ENCODE measurements around the gene DYRK4. TPM values are rescaled to one million over a fixed set of nuclear protein-coding genes. Genes with fewer than 3 reads are reported as not detected.
"Not testable (repeated sequence)": the region's sequence is repeated elsewhere in the genome, so short reads cannot be mapped to it uniquely, and the experiment has no call there.

The DYRK4 gene, protein sequence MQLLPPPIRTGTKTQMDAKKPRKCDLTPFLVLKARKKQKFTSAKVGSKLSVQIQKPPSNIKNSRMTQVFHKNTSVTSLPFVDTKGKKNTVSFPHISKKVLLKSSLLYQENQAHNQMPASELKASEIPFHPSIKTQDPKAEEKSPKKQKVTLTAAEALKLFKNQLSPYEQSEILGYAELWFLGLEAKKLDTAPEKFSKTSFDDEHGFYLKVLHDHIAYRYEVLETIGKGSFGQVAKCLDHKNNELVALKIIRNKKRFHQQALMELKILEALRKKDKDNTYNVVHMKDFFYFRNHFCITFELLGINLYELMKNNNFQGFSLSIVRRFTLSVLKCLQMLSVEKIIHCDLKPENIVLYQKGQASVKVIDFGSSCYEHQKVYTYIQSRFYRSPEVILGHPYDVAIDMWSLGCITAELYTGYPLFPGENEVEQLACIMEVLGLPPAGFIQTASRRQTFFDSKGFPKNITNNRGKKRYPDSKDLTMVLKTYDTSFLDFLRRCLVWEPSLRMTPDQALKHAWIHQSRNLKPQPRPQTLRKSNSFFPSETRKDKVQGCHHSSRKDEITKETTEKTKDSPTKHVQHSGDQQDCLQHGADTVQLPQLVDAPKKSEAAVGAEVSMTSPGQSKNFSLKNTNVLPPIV
- 25.1 and 26.1 TPM in 2 replicates for total RNA-seq (2014; rRNA removed; shearing (Covaris generic))

DNA sequence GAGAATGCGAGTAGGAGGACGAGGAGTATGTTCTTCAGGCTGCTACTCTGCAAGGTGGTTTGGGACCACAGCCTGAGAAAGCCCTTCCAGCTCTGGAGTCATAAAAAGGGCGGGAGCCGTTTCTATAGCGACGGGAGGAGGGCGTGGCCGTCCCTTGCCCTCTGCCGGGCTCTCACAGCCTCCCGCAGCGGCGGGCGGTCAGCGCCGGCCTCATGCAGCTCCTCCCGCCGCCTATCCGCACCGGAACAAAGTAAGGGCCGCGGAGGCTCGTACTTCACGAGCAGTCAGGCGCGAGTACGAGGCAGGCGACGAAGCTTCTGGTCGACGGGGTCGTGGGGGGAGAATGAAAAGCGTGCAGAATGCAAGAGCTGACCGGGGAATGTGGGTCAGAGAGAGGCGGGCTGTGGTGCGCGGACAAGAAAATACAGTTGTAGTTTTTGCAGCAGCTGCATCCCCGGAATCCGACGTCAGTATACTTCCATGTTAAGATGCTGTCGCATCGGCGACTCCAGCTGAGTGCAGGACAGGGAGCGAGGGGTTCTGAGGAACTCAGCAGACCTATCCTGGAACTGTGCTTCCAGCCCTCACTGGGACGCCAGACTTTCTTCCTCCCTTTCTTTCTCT is at the start of gene DYRK4:
Gene DYRK4 (plus strand): TSS at position 175 of the 624 bp plus-strand sequence. CDS start 38 bp downstream, at position 213.
- Histone ChIP-seq H3K4me1 (no peaks in the 10 kb centered on the region), H3K27me3 (no peaks in the 10 kb centered on the region), H3K36me3 (peaks cover 40% of the 10 kb centered on the region), H3K9me3 (replicated peaks) (no peaks in the 10 kb centered on the region), H3K27ac (no peak within 1 kb of the TSS), H3K4me3 (no peak within 1 kb of the TSS)
- DNase-seq = no peak

DNA sequence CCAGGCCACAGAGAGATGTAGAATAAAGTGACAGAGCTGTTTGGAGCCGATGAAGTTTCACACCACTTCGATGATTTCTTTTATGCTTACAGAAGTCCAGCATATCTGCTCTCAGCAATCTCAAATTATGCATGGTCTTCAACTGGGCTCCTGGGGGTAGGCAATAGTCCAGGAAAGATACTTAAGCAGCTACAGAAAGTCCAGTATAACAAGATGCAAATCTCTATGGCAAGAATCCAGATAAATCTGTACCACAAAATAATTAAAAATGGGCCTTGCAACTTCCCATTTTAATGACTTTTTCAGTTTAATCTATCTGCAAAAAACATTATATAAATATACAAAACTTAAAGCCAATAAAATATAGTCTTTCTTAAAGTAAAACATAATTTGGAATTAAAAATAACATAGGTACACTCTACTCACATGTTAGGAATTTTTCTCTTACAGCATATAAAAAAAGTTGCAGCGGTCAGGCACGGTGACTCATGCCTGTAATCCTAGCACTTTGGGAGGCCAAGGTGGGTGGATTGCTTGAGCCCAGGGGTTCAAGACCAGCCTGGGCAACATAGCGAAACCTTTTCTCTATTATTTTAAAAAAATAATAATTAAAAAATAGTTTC is 43.8 kb upstream of the DYRK4 start:
- Histone ChIP-seq H3K36me3 (peaks cover 27% of the 10 kb centered on the region), H3K4me3 (no peak overlapping the region), H3K4me1 (peaks cover 7% of the 10 kb centered on the region; the same call in 1 of the 2 replicates), H3K27me3 (no peaks in the 10 kb centered on the region), H3K9me3 (replicated peaks) (peaks cover 3% of the 10 kb centered on the region; the same call in 1 of the 2 replicates), H3K27ac (peak overlapping the region; percentile 63)
- DNase-seq = peak; percentile 38 to 62

DNA sequence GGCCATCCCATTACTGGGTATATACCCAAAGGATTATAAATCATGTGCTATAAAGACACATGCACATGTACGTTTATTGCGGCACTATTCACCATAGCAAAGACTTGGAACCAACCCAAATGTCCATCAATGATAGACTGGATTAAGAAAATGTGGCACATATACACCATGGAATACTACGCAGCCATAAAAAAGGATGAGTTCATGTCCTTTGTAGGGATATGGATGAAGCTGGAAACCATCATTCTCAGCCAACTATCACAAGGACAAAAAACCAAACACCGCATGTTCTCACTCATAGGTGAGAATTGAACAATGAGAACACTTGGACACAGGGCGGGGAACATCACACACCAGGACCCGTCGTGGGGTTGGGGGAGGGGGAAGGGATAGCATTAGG is 38.6 kb upstream of the DYRK4 start:
- not testable (repeated sequence) for H3K27me3 ChIP-seq; H3K9me3 ChIP-seq (replicated peaks); H3K4me3 ChIP-seq; DNase-seq; H3K4me1 ChIP-seq; H3K27ac ChIP-seq
- peaks cover 35% of the 10 kb centered on the region for H3K36me3 ChIP-seq

DNA sequence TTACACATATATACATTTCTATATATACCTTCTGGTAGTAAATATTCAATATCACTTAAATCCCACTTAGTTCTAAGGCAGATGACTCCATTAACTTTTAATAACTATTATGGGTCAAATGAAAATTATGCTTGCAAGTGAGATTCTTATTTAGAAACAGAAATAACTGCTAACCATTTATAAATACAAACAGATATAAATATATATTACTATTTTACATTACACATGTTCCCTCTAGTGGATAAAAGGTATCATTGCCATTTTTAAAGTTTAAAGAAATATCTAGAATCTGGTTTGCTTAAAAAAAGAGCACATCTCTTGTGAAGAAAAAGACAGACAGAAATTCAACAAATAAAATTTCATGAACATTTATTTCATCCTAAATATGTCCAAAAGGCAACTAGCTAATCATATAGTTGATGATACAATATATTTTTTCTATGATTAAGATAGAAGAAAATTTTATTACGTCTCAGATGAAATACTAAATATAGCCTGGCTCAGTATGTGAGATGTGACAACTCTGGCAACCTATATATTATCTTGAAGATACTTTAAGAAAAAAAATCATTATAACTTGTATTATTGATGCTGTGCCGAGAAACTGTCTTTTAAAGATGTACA is 35.0 kb upstream of the DYRK4 start:
- H3K4me1 ChIP-seq = no peaks in the 10 kb centered on the region
- H3K36me3 ChIP-seq = peaks cover 39% of the 10 kb centered on the region
- peak in 1 of 2 experiments; percentile 46 for DNase-seq
- H3K4me3 ChIP-seq = no peak overlapping the region
- H3K27me3 ChIP-seq = no peaks in the 10 kb centered on the region
- H3K27ac ChIP-seq = no peak overlapping the region
- no peaks in the 10 kb centered on the region for H3K9me3 ChIP-seq (replicated peaks)

DNA sequence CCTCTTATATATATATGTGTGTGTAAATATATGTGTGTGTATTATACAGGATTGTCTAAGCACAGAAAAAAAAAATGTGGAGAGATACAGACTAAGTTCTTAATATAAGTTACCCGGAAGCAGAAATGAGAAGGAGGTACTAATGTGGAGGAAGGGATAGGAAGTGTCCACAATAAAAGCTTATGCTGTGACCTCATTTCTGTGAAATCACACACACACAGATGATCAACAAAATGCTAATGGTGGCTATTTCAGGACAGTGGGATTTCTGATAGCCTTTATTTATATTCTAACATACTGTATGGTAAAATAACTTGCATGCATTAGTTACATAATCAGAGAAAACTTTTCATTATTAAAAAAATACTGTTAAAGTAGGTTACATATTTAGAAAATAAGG is 31.8 kb upstream of the DYRK4 start:
- no peaks in the 10 kb centered on the region for H3K9me3 ChIP-seq (replicated peaks)
- no peak overlapping the region for H3K27ac ChIP-seq
- H3K4me1 ChIP-seq = no peaks in the 10 kb centered on the region
- H3K36me3 ChIP-seq = peaks cover 53% of the 10 kb centered on the region
- no peaks in the 10 kb centered on the region for H3K27me3 ChIP-seq
- no peak for DNase-seq
- no peak overlapping the region for H3K4me3 ChIP-seq

DNA sequence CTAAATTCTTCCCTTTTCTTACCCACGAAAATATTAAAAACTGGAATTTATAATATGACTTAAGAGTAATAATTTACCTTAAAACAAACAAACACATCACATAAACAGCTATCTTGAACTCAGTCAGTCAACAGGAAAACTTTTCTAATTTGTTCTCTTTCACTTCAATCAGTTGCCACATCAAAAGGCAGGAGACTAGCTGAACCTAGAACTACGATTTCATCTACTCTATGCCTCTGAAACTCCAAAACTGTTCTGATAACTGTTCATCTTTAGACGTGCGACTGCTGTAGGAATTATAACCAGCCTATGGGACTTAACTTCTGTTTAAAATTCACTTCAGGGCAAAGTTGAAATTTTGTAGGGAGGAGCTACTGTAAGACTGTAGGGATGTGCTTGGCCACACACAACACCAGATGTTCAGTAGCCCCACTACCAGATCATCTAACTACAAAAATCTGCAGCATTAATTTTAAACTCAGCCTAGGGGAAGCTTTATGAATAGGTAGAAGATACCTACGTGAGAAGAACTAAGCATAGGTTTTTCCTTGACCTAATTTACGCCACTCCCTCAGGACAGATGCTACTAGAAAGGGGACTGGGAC is 30.9 kb upstream of the DYRK4 start:
- Histone ChIP-seq H3K4me3 (no peak overlapping the region), H3K27me3 (no peaks in the 10 kb centered on the region), H3K36me3 (peaks cover 55% of the 10 kb centered on the region), H3K4me1 (no peaks in the 10 kb centered on the region), H3K9me3 (replicated peaks) (no peaks in the 10 kb centered on the region), H3K27ac (no peak overlapping the region)
- no peak for DNase-seq

DNA sequence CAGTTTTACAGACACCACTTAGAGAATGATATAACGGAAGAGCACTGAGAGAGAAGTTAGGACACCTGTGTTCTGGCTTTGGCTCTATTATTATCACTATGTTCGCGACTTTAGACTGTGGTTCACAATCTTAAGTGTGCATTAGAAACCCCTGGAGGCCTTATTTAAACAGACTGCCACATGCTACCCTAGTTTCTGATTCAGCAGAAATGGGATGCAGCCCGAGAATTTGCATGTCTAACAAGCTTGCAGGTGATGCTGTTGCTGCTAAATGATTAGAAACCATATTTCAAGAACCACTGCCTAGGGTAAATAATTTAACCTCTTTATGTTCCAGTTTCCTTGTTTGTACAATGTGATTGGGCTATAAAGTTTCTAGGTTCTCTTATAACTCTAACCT is 26.9 kb upstream of the DYRK4 start:
- no peak for DNase-seq
- Histone ChIP-seq H3K27me3 (no peaks in the 10 kb centered on the region), H3K27ac (no peak overlapping the region), H3K36me3 (peaks cover 37% of the 10 kb centered on the region), H3K4me1 (peaks cover 5% of the 10 kb centered on the region; the same call in 1 of the 2 replicates), H3K4me3 (no peak overlapping the region), H3K9me3 (replicated peaks) (no peaks in the 10 kb centered on the region)

DNA sequence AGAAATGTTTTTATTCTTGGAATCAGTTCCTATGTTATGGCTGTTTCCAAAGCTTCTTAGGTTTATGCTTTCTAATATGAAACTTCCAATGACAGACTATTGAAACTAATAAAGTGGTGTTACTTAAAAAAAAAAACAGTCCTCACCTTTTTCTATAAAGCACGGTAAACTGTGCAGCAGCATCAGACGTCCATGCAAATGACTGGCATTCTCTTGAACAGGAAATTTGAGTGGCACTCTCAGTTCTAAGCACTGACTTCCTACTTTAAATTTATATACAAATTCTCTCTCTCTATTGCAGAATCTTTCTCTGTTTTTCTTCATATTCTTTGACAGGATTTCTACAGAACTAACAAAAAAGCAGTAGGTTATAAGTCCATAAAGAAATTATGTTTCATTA is 26.1 kb upstream of the DYRK4 start:
- Histone ChIP-seq H3K9me3 (replicated peaks) (no peaks in the 10 kb centered on the region), H3K4me3 (no peak overlapping the region), H3K27me3 (no peaks in the 10 kb centered on the region), H3K27ac (no peak overlapping the region), H3K36me3 (peaks cover 34% of the 10 kb centered on the region), H3K4me1 (peaks cover 5% of the 10 kb centered on the region; the same call in 1 of the 2 replicates)
- no peak for DNase-seq

DNA sequence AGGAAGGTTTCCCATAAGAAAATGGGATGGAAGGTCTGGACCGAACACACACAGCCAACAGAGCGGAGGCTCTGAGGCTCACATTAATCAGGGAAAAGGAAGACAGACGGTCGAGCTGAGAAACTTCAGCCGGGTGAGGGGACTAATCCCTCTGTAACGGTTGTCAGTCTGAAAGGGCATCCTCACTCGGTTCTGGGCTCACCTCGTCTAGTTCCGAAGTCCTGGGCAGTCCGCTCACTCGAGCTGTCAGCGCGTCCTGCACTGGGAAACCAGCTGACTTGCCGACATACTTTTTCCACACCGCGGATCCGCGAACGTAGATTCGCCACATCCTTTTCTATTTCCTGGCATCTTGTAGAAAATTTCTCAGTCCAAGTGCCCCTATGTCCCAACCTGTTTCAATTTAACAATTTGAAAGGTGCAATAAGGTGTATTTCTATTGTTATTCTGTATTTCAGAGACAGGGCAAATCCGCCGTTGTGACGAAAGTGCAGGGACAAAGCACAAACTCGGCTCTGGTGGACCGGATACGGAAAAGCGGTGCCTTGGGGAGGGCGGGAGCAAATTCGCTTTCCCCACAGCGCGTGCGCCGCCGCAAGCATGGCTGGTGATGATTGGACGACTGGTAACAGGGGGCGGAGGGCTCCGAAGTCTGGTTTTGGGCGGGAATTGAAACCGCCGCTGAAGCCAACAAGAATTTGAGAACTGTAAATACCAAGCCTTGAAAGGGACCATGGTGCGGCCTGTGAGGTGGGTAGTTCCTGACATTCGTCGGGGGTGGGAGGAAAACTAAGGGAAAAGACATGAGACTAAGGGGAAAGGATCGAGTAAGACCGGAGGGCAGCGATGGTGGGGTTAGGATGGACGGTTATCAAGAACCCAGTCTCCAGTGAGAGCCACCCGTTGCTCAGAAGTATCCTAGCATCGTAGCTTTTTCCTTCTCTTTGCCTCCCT is 23.5 kb upstream of the DYRK4 start, which contains the start of gene RAD51AP1:
Gene RAD51AP1 (plus strand): TSS at position 684 of the 954 bp plus-strand sequence. CDS start 50 bp downstream, at position 734.
- Histone ChIP-seq H3K27ac (peak within 1 kb of the TSS; percentile 99), H3K4me3 (peak within 1 kb of the TSS; percentile 68), H3K36me3 (peaks cover 41% of the 10 kb centered on the region), H3K9me3 (replicated peaks) (no peaks in the 10 kb centered on the region), H3K4me1 (peaks cover 5% of the 10 kb centered on the region; the same call in 1 of the 2 replicates), H3K27me3 (no peaks in the 10 kb centered on the region)
- peak; percentile 97 to 98 for DNase-seq

DNA sequence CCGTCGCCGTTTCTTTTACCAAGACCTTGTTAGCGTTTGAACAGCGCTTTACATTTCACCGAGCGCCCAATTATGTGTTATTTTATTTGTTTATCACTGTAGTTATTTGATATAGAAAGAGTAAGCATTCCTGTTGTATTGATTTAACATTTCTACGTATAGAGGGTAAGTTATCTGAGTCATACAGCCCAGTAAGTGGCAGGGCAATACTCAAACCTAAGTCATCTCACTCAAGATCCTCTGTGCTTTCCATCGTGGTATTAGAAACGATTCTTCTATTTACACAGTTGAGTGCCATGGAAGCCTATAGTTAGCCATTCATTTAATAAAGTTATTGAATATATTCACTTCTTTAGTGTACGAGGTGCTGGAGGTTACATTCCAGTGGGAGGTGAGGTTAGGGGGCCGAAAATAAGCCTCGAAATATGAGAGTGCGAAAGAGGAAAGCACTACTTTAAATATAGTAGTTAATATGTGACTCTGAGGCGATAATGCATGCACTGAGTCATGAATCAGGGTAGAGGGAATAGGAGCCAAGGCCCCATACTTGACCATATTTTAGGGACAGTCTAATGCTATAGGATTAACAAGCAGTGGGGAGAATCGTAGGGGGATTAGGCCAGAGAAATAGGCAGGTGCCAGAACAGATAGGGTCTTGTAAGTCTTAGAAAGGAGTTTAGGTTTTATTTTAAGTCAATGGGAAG is 22.7 kb upstream of the DYRK4 start:
- H3K4me3 ChIP-seq = peak overlapping the region; percentile 68
- peaks cover 43% of the 10 kb centered on the region for H3K36me3 ChIP-seq
- DNase-seq = peak in 1 of 2 experiments; percentile 16
- no peaks in the 10 kb centered on the region for H3K9me3 ChIP-seq (replicated peaks)
- peak overlapping the region; percentile 99 for H3K27ac ChIP-seq
- H3K27me3 ChIP-seq = no peaks in the 10 kb centered on the region
- H3K4me1 ChIP-seq = peaks cover 5% of the 10 kb centered on the region; the same call in 1 of the 2 replicates

DNA sequence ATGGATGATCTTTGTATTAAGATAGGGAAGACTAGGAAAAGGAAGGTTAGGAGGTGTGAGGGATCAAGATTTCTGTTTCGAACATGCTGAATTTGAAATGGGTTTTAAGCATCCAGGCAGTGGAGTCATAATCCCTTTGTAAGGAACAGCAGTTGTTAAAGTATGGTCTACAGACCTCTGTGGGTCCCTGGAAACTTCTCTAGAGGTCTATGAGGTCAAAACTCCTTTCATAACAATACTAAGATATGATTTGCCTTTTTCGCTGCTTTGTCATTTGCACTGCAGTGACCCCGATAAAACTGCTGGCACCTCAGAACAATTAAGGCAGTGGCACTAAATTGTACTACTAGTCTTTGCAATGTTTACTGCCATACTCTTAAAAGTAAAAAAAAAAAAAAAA is 21.8 kb upstream of the DYRK4 start:
- DNase-seq = no peak
- H3K9me3 ChIP-seq (replicated peaks) = no peaks in the 10 kb centered on the region
- peaks cover 46% of the 10 kb centered on the region for H3K36me3 ChIP-seq
- peak overlapping the region; percentile 68 for H3K4me3 ChIP-seq
- H3K27ac ChIP-seq = no peak overlapping the region
- peaks cover 5% of the 10 kb centered on the region; the same call in 1 of the 2 replicates for H3K4me1 ChIP-seq
- no peaks in the 10 kb centered on the region for H3K27me3 ChIP-seq

DNA sequence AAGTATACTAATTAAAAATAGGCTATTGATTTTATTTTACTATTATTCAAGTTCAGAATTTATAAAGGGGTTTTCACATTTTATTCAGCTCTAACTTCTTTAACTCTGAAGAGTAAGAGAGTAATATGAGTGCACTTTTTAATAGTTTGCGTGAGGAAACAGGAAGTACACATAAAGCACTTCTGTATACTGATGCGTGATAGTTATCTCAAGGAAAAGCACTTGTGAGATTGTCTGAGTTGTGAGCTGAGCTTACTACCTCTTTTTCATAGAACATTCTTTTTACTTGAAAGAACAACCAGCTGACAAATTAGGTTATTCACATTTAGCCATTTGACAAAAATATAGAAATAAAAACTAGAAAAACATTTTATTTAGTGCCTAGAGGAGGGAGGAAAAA is 21.4 kb upstream of the DYRK4 start:
- DNase-seq = no peak
- H3K27ac ChIP-seq = no peak overlapping the region

More for the DNA sequence above, 21.4 kb upstream of the DYRK4 start:
- Histone ChIP-seq H3K4me3 (no peak overlapping the region), H3K27me3 (no peaks in the 10 kb centered on the region), H3K4me1 (peaks cover 5% of the 10 kb centered on the region; the same call in 1 of the 2 replicates), H3K36me3 (peaks cover 46% of the 10 kb centered on the region), H3K9me3 (replicated peaks) (no peaks in the 10 kb centered on the region)

Data from SJCRH30 (cell line).